ENCODE data around the gene MINK1. TPM values are rescaled to one million over a fixed set of nuclear protein-coding genes. Genes with fewer than 3 reads are reported as not detected.
"Not testable (repeated sequence)": the region's sequence is repeated elsewhere in the genome, so short reads cannot be mapped to it uniquely, and the experiment has no call there.

The MINK1 gene
- total RNA-seq, 1 donor from 2014 or later, result 26.2 TPM

DNA sequence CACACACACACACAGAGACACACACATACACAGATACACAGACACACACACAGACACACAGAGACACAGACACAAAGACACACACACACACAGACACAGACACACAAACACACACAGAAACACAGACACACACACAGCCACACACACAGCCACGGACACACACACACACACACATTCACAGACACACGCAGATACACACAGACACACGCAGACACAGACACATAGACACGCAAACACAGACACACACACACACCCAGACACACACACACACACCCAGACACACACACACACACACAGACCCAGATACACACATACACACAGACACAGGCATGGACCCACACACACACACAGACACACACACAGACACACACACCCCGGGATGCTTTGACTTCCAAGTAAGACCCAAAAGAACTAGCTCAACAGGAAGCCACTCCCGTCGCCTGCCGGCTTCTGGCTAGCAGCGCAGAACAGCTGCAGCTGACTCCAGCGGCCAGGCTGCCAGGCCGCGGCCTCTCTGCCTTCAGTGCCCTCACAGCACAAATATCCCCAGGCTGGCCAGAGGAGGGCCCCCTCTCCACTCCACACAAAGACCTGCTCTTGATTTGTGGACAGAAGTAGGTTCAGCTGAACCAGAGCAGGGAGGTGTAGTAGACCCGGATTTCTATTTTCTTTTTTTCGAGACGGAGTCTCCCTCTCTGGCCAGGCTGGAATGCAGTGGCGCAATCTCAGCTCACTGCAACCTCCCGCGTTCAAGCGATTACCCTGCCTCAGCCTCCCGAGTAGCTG is 75.8 kb downstream of the MINK1 start:
- H3F3A ChIP-seq (ENCODE audit: low read depth), result peaks cover 15% of the 10 kb centered on the region
- H3K27me3 ChIP-seq, result peaks cover 20% of the 10 kb centered on the region
- Mint-ChIP-seq H3K4me3 (no peak overlapping the region), H3K27me3 (ENCODE audit: insufficient read depth, low read depth) (peaks cover 7% of the 10 kb centered on the region), H3K27ac (no peak overlapping the region), H3K9me3 (no peaks in the 10 kb centered on the region), H3K36me3 (no peaks in the 10 kb centered on the region), H3K4me1 (peaks cover 12% of the 10 kb centered on the region)
- no peak overlapping the region for H3K4me3 ChIP-seq
- no peaks in the 10 kb centered on the region for H3K79me2 ChIP-seq (ENCODE audit: low read depth)
- peak overlapping the region; percentile 65 for H2AFZ ChIP-seq (replicated peaks)
- TF ChIP-seq EZH2 (IDR thresholded peaks at IDR 0.05) (peak; percentile 26), EZH2phosphoT487 (IDR thresholded peaks at IDR 0.05) (no peak), CTCF (IDR thresholded peaks at IDR 0.05) (peak; percentile 83)
- no peaks in the 10 kb centered on the region for H3K36me3 ChIP-seq
- DNase-seq (ENCODE audit: low spot score), result peak; percentile 93
- no peak overlapping the region for H3K4me2 ChIP-seq
- peaks cover 6% of the 10 kb centered on the region for H3K4me1 ChIP-seq
- H4K20me1 ChIP-seq (ENCODE audit: low read depth), result no peaks in the 10 kb centered on the region
- no peak overlapping the region for H3K9ac ChIP-seq
- no peaks in the 10 kb centered on the region for H3K9me3 ChIP-seq (ENCODE audit: low read depth)
- H3K27ac ChIP-seq, result no peak overlapping the region

GRCh38 chr17:4913994-4914393 is 80.9 kb downstream of the MINK1 start:
- Mint-ChIP-seq H3K9me3 (no peaks in the 10 kb centered on the region), H3K4me1 (peaks cover 8% of the 10 kb centered on the region), H3K36me3 (no peaks in the 10 kb centered on the region), H3K27ac (no peak overlapping the region), H3K4me3 (no peak overlapping the region), H3K27me3 (ENCODE audit: insufficient read depth, low read depth) (peaks cover 3% of the 10 kb centered on the region)
- TF ChIP-seq EZH2phosphoT487 (IDR thresholded peaks at IDR 0.05) (no peak), EZH2 (IDR thresholded peaks at IDR 0.05) (no peak), CTCF (IDR thresholded peaks at IDR 0.05) (no peak)
- Histone ChIP-seq H3K4me2 (no peak overlapping the region), H3K79me2 (ENCODE audit: low read depth) (no peaks in the 10 kb centered on the region), H3K27ac (no peak overlapping the region), H3F3A (ENCODE audit: low read depth) (peaks cover 8% of the 10 kb centered on the region), H3K9me3 (ENCODE audit: low read depth) (no peaks in the 10 kb centered on the region), H2AFZ (replicated peaks) (no peak overlapping the region), H3K9ac (no peak overlapping the region), H3K4me3 (no peak overlapping the region), H3K27me3 (no peaks in the 10 kb centered on the region), H3K36me3 (no peaks in the 10 kb centered on the region), H3K4me1 (no peaks in the 10 kb centered on the region), H4K20me1 (ENCODE audit: low read depth) (no peaks in the 10 kb centered on the region)
- no peak for DNase-seq (ENCODE audit: low spot score)

DNA sequence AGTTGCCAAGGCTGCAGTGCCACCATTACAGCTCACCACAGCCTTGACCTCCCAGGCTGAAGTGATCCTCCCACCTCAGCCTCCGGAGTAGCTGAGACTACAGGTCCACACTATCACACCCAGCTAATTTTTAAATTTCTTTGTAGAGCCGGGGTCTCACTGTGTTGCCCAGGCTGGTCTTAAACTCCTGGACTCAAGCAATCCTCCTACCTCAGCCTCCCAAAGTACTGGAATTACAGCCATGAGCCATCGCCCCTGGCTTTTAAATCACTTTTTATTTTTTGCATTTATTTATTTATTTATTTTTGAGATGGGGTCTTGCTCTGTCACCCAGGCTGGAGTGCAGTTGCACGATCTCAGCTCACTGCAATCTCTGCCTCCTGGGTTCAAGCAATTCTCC is 81.4 kb downstream of the MINK1 start:
- not testable (repeated sequence) for H3K4me2 ChIP-seq; H3K4me3 ChIP-seq; H3F3A ChIP-seq (ENCODE audit: low read depth); H3K36me3 ChIP-seq; H3K27me3 Mint-ChIP-seq (ENCODE audit: insufficient read depth, low read depth); H3K36me3 Mint-ChIP-seq; H3K27ac ChIP-seq; H3K79me2 ChIP-seq (ENCODE audit: low read depth); H3K4me1 Mint-ChIP-seq; H4K20me1 ChIP-seq (ENCODE audit: low read depth); H3K4me1 ChIP-seq; H3K9me3 Mint-ChIP-seq; H2AFZ ChIP-seq (replicated peaks); H3K27ac Mint-ChIP-seq; H3K27me3 ChIP-seq; H3K9ac ChIP-seq; DNase-seq (ENCODE audit: low spot score); H3K4me3 Mint-ChIP-seq; H3K9me3 ChIP-seq (ENCODE audit: low read depth)

DNA sequence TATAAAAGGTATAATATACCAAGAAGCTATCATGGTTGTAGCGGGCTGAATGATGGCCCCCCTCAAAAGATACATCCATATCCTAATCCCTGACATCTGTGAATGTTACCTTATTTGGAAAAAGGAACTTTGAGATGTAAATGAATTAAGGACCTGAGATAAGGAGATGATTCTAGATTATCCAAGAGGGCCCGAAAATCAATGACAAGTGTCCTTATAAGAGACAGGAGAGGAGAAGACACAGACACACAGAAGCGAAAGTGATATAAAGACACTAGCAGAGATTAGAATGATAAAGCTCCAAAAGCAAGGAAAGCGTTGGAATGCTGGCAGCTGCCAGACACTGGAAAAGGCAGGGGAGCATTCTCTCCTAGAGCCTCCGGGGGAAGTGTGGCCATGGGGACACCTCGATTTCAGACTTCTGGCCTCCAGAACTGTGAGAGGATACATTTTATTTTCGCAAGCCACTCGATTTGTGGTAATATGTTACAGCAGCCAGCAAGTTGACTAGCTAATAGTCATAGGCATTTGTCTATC is 86.4 kb downstream of the MINK1 start:
- no peak overlapping the region for H3K27ac ChIP-seq

More for the DNA sequence above, 86.4 kb downstream of the MINK1 start:
- no peaks in the 10 kb centered on the region for H3K9me3 Mint-ChIP-seq
- H3K9me3 ChIP-seq (ENCODE audit: low read depth), result no peaks in the 10 kb centered on the region
- H3K36me3 Mint-ChIP-seq, result no peaks in the 10 kb centered on the region
- H3K27ac Mint-ChIP-seq, result peak overlapping the region; percentile 23
- peak overlapping the region; percentile 2 for H3K9ac ChIP-seq
- no peak for TF ChIP-seq EZH2 (IDR thresholded peaks at IDR 0.05)
- TF ChIP-seq CTCF (IDR thresholded peaks at IDR 0.05), result no peak
- no peak for TF ChIP-seq EZH2phosphoT487 (IDR thresholded peaks at IDR 0.05)
- peak overlapping the region; percentile 32 for H2AFZ ChIP-seq (replicated peaks)
- no peaks in the 10 kb centered on the region for H3K79me2 ChIP-seq (ENCODE audit: low read depth)
- no peaks in the 10 kb centered on the region for H3K36me3 ChIP-seq
- no peak overlapping the region for H3K4me3 Mint-ChIP-seq
- peaks cover 3% of the 10 kb centered on the region for H3K4me1 Mint-ChIP-seq
- H4K20me1 ChIP-seq (ENCODE audit: low read depth), result no peaks in the 10 kb centered on the region
- peak; percentile 35 for DNase-seq (ENCODE audit: low spot score)
- peaks cover 3% of the 10 kb centered on the region for H3K27me3 Mint-ChIP-seq (ENCODE audit: insufficient read depth, low read depth)
- H3F3A ChIP-seq (ENCODE audit: low read depth), result no peaks in the 10 kb centered on the region
- no peaks in the 10 kb centered on the region for H3K4me1 ChIP-seq
- H3K27me3 ChIP-seq, result no peaks in the 10 kb centered on the region
- no peak overlapping the region for H3K4me3 ChIP-seq
- H3K4me2 ChIP-seq, result no peak overlapping the region
